Pancreas (tissue), 10 donors: ENCODE measurements around the gene CDHR2. TPM values are rescaled to one million over a fixed set of nuclear protein-coding genes. Genes with fewer than 3 reads are reported as not detected.

ENCODE experiments used
- ATAC-seq, 4 donors: fragments of 200-7000 bp; cut with Tn5 transposase; one replicate each; pipeline versions ENCODE4 v1.8.0 to v1.9.1; 2020; ENCODE audit warnings: mild to moderate bottlenecking in 4 of 4, moderate library complexity in 4 of 4
- DNase-seq, 6 donors: peaks; one replicate each; pipeline ENCODE4 v3.0.0-alpha.2; 2020
- FAIRE-seq: peaks from 2 replicates; lab custom pipeline; 2012; peaks lifted over from hg19 to GRCh38; lab: Jason Lieb, UNC
- H3K27ac ChIP-seq, 4 donors: fragments of 200-600 bp; sonication (generic); 1 replicate in 3 of 4; 2 replicates in 1 of 4; pipeline versions ENCODE4 v1.5.0 to v1.8.0; 2020
- H3K27me3 ChIP-seq, 4 donors: fragments of 200-600 bp; one replicate each; pipeline ENCODE4 v1.8.0; 2021
- H3K36me3 ChIP-seq, 3 donors: fragments of 200-600 bp; sonication (generic) in 1 of 3; one replicate each; pipeline versions ENCODE4 v1.5.0 to v1.8.0; 2020 to 2021
- H3K4me1 ChIP-seq, 3 donors: fragments of 200-600 bp; one replicate each; pipeline ENCODE4 v1.8.0; 2021
- H3K4me3 ChIP-seq, 4 donors: fragments of 200-600 bp; sonication (generic) in 2 of 4; one replicate each; pipeline versions ENCODE4 v1.5.0 to v1.8.0; 2020 to 2021
- H3K9me3 ChIP-seq, 4 donors: fragments of 200-600 bp; one replicate each; pipeline ENCODE4 v1.8.0; 2021
- CTCF ChIP-seq, 4 donors: fragments of 200-600 bp; sonication (generic) in 3 of 4; IDR thresholded peaks; one replicate each; pipeline versions ENCODE4 v1.5.0 to v1.8.0; 2021; ENCODE audit warnings: antibody characterized with exemption in 4 of 4
- WGBS, 2 donors: extraction: QIAGEN DNeasy Blood & Tissue Kit; methylation state at CpG; one replicate each; pipeline ENCODE4 v1.1.7; 2013; 5-methylcytosine and 5-hydroxymethylcytosine counted together
- intact Hi-C, 3 donors: fragments of 100-400 bp; cut with DNase I; formaldehyde crosslinking; loops; one replicate each; pipeline versions ENCODE4 v1.11.1 to v1.14.2; 2022
- polyA plus RNA-seq, 2 donors: library from polyadenylated mRNA; stranded (reverse); fragments of 200-250 nt; gene quantifications; one replicate each; pipeline ENCODE4 v1.2.3, GENCODE V29; 2013
- total RNA-seq, 6 donors: library from RNA; stranded (reverse); fragmentation: NEBNext Ultra II Directional in 4 of 6; extraction: Animal tissue kit (Norgen Biotek cat#: 25700) in 4 of 6; gene quantifications; one replicate each; pipeline versions ENCODE4 v1.2.1 to v1.2.4, GENCODE V29; 2021 to 2023
- donor health status: healthy with polysubstance abuse.
- donor health status: DM: no; HTN: no; CAD: no; lungs with moderate emphysema.
- donor health status: DM: no; HTN: no; CAD: no.
- donor health status: control.
- donor health status: control.
- donor health status: Bipolar disorder and iron deficiency.
- donor health status: DM: yes; HTN: yes; CAD: no.
- donor health status: DM: no; HTN: no; CAD: no.
- donor health status: DM: no; HTN: no; CAD: no.
- donor health status: DM: yes; HTN: yes; CAD: no.

The CDHR2 gene
- total and polyA plus RNA-seq, 8 donors = 0.19 to 1.1 (median 0.26) TPM; not detected in 1

- H3K36me3 ChIP-seq = no peaks in the 10 kb centered on the region
- H3K4me1 ChIP-seq = peaks cover 0 to 4% (median 0%) of the 10 kb centered on the region in 3 donors
- no peak for DNase-seq
- WGBS, 2 donors = 52 to 62% methylated on average over 9 of the region's 9 CpGs
- intact Hi-C loops = no loop called here
- H3K9me3 ChIP-seq = no peaks in the 10 kb centered on the region
- no peak overlapping the region for H3K4me3 ChIP-seq
- H3K27me3 ChIP-seq = peaks cover 0 to 10% (median 1%) of the 10 kb centered on the region in 4 donors
- FAIRE-seq = no peak
- no peak overlapping the region for H3K27ac ChIP-seq
- TF ChIP-seq CTCF (IDR thresholded peaks at IDR 0.05) = no peak
- ATAC-seq = no peak
Measured at GRCh38 chr5:176624938-176625337, 75.8 kb downstream of the CDHR2 start.

GRCh38 chr5:176625512-176625911 is 76.4 kb downstream of the CDHR2 start:
- Histone ChIP-seq H3K27me3 (peaks cover 0 to 14% (median 0%) of the 10 kb centered on the region in 4 donors), H3K9me3 (no peaks in the 10 kb centered on the region), H3K4me1 (peaks cover 0 to 7% (median 0%) of the 10 kb centered on the region in 3 donors), H3K36me3 (no peaks in the 10 kb centered on the region), H3K4me3 (no peak overlapping the region), H3K27ac (no peak overlapping the region)
- no peak for DNase-seq
- no peak for FAIRE-seq
- 58 to 64% methylated on average over 2 of the region's 2 CpGs for WGBS, 2 donors
- TF ChIP-seq CTCF (IDR thresholded peaks at IDR 0.05) = no peak
- intact Hi-C loops = no loop called here
- ATAC-seq = no peak

GRCh38 chr5:176625966-176626875 is 77.1 kb downstream of the CDHR2 start:
- no peak for DNase-seq
- intact Hi-C loops = no loop called here
- WGBS, 2 donors = 38 to 43% methylated on average over 25 of the region's 25 CpGs
- ATAC-seq = no peak
- H3K9me3 ChIP-seq = no peaks in the 10 kb centered on the region
- no peak for FAIRE-seq
- H3K4me3 ChIP-seq = no peak overlapping the region
- H3K27ac ChIP-seq = no peak overlapping the region
- H3K36me3 ChIP-seq = no peaks in the 10 kb centered on the region
- peaks cover 0 to 7% (median 0%) of the 10 kb centered on the region in 3 donors for H3K4me1 ChIP-seq
- peaks cover 0 to 14% (median 0%) of the 10 kb centered on the region in 4 donors for H3K27me3 ChIP-seq
- TF ChIP-seq CTCF (IDR thresholded peaks at IDR 0.05) = no peak

- WGBS, 2 donors = 45 to 66% methylated on average over 7 of the region's 7 CpGs
- TF ChIP-seq CTCF (IDR thresholded peaks at IDR 0.05) = no peak
- no peak for FAIRE-seq
Measured at GRCh38 chr5:176626876-176627236, 77.7 kb downstream of the CDHR2 start.

GRCh38 chr5:176627582-176627981 is 78.4 kb downstream of the CDHR2 start:
- FAIRE-seq (no peak), DNase-seq (no peak)
- H3K4me3 ChIP-seq = no peak overlapping the region

More at GRCh38 chr5:176626876-176627236, 77.7 kb downstream of the CDHR2 start:
- Histone ChIP-seq H3K36me3 (no peaks in the 10 kb centered on the region), H3K27ac (no peak overlapping the region), H3K4me1 (peaks cover 0 to 7% (median 0%) of the 10 kb centered on the region in 3 donors), H3K9me3 (no peaks in the 10 kb centered on the region), H3K4me3 (no peak overlapping the region), H3K27me3 (peaks cover 0 to 14% (median 0%) of the 10 kb centered on the region in 4 donors)
- ATAC-seq (no peak), DNase-seq (no peak)
- intact Hi-C loops = no loop called here

More at GRCh38 chr5:176627582-176627981, 78.4 kb downstream of the CDHR2 start:
- no peak for TF ChIP-seq CTCF (IDR thresholded peaks at IDR 0.05)
- intact Hi-C loops = no loop called here
- Histone ChIP-seq H3K27me3 (peaks cover 0 to 14% (median 0%) of the 10 kb centered on the region in 4 donors), H3K9me3 (no peaks in the 10 kb centered on the region), H3K27ac (no peak overlapping the region), H3K4me1 (peaks cover 0 to 7% (median 0%) of the 10 kb centered on the region in 3 donors), H3K36me3 (no peaks in the 10 kb centered on the region)
- WGBS, 2 donors = 60 to 64% methylated on average over 4 to 5 of the region's 5 CpGs
- ATAC-seq = no peak
